WI38 (cell line): ENCODE measurements around the gene WNT3A.

Source experiments
- H3K4me3 ChIP-seq: 2 replicates; pipeline ENCODE4 v1.5.1; 2011; ENCODE audit warnings: low read depth, mild to moderate bottlenecking, control low read depth, low read length
- TF ChIP-seq, protein P1 (sequence below): IDR thresholded peaks from 2 replicates; pipeline ENCODE4 v1.5.1; 2012; ENCODE audit warnings: low read depth, mild to moderate bottlenecking, control low read depth, low read length

WNT3A gene

DNA sequence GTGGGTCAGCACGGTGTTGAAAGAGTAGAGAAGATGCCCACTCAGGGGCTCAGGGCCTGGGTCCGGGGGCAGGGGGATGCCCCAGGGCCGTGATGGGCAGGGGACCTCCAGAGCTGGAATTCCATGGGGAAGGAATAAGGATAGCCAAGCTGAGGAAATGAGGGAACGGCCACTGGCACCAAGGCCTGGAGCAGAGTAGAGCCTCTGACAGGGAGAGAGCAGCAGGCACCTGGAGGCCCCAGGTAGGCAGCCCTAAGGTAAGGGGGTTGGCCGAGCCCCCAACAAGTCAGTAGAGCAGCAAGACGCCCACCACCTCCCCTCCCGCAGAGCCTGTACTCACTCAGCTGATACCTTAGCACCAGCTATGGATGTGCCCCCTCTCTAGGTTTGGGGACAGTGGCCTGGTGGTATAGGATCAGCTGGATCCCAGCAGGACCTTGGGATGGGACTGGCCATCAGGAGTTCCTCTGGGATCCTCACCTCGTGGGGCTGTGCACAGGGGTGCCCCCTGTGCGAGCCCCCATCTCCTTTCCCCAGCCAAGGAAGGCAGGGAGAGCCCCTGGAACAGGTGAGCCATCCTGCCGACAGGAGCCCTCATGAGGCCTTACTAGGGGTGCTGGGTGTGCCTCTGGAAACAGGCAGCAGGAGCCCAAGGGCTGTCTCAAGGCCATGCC lies 54.8 kb downstream of the WNT3A start:
- TF ChIP-seq, protein P1, sequence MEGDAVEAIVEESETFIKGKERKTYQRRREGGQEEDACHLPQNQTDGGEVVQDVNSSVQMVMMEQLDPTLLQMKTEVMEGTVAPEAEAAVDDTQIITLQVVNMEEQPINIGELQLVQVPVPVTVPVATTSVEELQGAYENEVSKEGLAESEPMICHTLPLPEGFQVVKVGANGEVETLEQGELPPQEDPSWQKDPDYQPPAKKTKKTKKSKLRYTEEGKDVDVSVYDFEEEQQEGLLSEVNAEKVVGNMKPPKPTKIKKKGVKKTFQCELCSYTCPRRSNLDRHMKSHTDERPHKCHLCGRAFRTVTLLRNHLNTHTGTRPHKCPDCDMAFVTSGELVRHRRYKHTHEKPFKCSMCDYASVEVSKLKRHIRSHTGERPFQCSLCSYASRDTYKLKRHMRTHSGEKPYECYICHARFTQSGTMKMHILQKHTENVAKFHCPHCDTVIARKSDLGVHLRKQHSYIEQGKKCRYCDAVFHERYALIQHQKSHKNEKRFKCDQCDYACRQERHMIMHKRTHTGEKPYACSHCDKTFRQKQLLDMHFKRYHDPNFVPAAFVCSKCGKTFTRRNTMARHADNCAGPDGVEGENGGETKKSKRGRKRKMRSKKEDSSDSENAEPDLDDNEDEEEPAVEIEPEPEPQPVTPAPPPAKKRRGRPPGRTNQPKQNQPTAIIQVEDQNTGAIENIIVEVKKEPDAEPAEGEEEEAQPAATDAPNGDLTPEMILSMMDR = no peak
- H3K4me3 ChIP-seq = no peak overlapping the region

DNA sequence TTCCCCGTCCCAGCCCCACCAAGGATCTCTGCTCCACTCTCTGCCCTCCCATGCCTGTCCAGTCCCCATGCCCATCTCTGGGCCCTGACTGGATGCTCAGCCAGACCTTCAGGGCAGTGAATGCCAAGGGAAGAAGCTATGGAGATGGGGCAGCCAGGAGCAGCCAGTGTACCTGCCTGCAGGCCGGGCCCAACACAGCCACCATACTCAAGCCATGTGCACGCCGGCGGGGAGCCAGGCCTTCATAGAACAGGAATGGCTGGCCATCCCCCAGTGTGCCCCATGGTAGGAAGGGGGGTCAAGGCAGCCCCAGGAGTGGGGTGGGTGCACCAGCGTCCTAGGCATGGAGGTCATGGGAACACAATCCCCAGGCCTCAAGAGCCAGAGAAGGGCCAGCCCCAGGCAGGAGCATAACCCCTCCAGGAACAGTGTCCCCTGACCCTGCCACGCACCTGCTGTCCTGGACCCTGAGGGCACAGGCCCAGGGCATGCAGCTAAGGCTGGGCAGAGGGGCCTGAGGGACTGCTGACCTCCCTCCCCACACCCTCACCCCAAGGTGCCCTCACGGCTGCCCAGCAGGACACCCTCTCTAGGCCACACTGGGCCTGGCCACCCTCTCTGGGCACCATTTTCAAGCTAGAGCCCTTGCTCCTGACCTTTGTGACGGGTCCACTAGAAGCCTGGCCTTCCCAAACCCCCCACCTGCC lies 55.4 kb downstream of the WNT3A start:
- TF ChIP-seq, protein P1 = no peak
- H3K4me3 ChIP-seq = no peak overlapping the region

GRCh38 chr1:228062812-228063211 lies 56.0 kb downstream of the WNT3A start:
- no peak overlapping the region for H3K4me3 ChIP-seq
- TF ChIP-seq, protein P1 = no peak

DNA sequence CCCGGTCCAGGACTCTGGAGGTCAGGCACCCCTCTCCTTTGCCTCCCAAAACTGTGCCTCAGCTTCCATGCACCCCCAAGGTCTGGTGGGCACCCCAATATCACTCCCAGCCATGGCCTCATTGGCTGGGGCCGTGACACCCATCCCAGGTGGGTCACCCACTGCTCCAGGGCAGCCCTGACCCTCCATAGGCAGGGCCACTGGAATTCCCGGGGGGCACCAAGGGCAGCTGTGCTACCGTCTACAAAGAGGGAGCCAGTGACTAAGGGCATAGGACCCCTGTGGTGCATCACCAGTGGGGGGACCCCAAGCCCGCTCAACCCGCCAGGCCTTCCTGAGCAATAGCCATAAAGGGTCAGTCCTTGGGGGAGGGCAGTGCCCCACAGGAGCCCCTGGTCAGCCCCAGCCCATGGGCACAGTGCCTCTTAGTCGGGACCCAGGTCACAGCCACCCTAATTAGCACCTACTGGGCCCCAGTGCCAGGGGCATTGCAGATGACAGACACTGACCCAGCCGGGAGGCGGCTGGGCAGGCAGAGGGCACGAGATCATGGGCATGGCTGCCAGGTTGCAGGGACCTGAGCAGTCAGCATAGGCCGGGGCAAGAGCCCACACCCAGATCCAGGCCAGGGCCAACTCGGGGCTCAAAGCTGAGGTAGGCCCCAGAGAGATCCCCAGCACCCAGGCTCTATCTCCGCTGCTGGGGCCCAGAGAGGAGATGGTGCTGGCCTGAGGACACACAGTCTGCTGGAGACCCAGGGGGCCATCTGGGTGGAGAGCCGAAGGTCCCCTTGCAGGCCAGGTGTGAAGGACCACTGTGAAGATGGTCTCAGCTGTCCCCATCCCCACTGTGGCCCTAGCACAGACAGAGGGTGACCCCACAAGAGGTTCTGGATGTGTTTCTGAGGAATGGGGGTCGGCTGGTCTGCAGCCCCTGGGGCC lies 56.7 kb downstream of the WNT3A start:
- TF ChIP-seq, protein P1 = no peak
- H3K4me3 ChIP-seq = no peak overlapping the region

DNA sequence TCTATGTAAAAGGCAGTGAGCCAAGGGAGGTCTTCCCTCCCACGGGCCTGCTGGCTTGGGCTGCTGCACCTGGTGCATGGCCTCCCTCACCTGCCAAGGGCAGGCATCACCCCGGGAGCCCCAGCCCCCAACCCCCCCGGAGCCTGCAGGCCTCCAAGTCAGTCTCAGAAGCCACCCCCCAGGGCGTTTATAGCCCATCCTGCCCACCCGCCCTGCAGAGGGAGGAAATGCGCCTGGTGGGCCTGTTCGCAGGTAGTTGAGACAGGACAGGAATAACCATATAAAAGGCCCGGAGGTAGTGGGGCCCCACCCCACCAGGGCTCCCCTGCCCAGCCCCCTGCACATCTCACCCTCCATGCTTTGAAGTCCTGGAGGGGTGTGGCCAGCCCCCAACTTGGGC lies 57.5 kb downstream of the WNT3A start:
- no peak overlapping the region for H3K4me3 ChIP-seq
- TF ChIP-seq, protein P1 = no peak

DNA sequence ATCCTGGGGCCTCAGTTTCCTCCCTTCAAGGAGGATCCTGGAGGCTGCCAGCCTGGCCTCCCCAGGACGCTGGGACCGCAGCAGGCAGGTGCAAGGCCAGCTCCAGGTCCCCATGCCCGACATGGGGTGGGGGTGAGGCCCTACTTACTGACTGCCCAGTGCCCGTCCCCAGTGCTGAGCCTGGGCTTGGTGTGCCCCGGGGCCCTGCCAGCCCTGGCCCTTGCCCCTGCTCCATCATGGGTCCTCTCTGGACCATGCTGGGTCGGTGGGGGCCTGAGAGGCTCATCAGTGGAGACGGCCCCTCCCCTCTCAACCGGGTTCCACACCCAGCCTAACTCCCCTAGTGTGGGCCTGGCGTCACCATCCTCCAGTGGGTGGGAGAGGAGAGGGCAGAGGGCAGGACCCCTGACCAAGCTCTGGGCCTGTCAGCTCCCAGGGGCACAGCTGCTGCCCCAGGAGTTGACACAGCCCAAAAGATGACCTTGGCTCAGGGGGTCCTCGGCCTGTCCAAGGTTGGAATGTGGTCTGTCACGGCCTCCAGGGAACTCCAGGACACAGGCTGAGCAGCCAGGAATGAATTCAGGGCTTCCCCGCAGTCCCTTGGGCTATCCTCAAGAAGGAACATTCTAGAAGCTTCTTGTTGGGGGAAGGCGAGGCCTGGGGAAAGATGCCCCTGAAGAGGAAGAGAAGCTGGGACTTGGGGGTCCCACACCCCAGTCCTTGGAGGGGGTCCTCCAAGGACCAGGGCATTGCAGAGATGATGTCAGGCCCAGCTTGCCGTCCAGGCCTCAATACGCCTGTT lies 58.1 kb downstream of the WNT3A start:
- H3K4me3 ChIP-seq = no peak overlapping the region
- TF ChIP-seq, protein P1 = no peak
